HEK293T (cell line): Measurements from ENCODE around the gene DST.

Experiments
- BHLHE40 ChIP-seq: fragments of 450-650 bp; IDR thresholded peaks from 2 replicates; pipeline ENCODE4 v1.6.1; 2016; ENCODE audit warnings: mild to moderate bottlenecking, moderate library complexity, borderline replicate concordance
- ELF4 ChIP-seq: fragments of 450-650 bp; IDR thresholded peaks from 2 replicates; pipeline ENCODE4 v1.6.1; 2017; ENCODE audit warnings: antibody characterized with exemption
- FOXK2 ChIP-seq: fragments of 450-650 bp; IDR thresholded peaks from 2 replicates; pipeline ENCODE4 v1.6.1; 2016; ENCODE audit warnings: mild to moderate bottlenecking
- SP1 ChIP-seq: fragments of 450-650 bp; IDR thresholded peaks from 2 replicates; pipeline ENCODE4 v1.6.1; 2017
- SUZ12 ChIP-seq: fragments of 450-650 bp; IDR thresholded peaks from 2 replicates; pipeline ENCODE4 v1.6.1; 2016; ENCODE audit warnings: mild to moderate bottlenecking
- ZNF384 ChIP-seq: fragments of 450-650 bp; IDR thresholded peaks from 2 replicates; pipeline ENCODE4 v1.6.1; 2016
- TF ChIP-seq, protein P1 (sequence below): fragments of 450-650 bp; IDR thresholded peaks from 2 replicates; pipeline ENCODE4 v1.6.1; 2016

DNA sequence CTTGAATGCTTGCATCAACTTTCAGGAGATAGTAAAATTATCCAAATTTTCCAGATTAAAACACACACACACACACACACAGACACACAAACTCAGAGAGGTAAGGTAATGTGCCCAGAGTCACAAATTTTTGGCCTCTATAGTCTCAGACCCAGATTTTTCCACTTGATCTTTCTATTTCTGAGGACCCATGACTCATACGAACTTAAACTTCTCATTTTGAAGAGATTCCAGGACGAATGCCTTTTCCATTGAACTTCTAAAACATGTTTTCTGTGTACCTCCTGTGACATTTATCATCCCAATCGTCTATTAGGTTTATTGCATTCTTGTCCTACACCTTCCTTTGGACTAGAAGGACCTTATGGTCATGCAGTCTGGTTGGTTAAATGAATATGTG is 222.4 kb downstream of the DST start:
- TF ChIP-seq, protein P1, sequence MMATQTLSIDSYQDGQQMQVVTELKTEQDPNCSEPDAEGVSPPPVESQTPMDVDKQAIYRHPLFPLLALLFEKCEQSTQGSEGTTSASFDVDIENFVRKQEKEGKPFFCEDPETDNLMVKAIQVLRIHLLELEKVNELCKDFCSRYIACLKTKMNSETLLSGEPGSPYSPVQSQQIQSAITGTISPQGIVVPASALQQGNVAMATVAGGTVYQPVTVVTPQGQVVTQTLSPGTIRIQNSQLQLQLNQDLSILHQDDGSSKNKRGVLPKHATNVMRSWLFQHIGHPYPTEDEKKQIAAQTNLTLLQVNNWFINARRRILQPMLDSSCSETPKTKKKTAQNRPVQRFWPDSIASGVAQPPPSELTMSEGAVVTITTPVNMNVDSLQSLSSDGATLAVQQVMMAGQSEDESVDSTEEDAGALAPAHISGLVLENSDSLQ: no peak
- TF ChIP-seq SUZ12: no peak
- no peak for TF ChIP-seq SP1
- no peak for TF ChIP-seq ZNF384
- no peak for TF ChIP-seq FOXK2
- no peak for TF ChIP-seq ELF4
- TF ChIP-seq BHLHE40: no peak
